EL (cell line): ENCODE measurements around the gene DIS3L2.

Source experiments
- DNase-seq: peaks from one replicate; pipeline ENCODE4 v3.0.0-alpha.2; 2016

The DIS3L2 gene

GRCh38 chr2:231961349-231962166 is at the start of gene DIS3L2:
DIS3L2 (plus strand) TSS chr2:231961713; CDS start chr2:232014928, 53,215 bp downstream.
- peak; percentile 77 for DNase-seq

- no peak for DNase-seq
Measured at GRCh38 chr2:231914077-231914690, 47.3 kb upstream of the DIS3L2 start.

- DNase-seq = no peak
Measured at GRCh38 chr2:231917280-231918066, 44.0 kb upstream of the DIS3L2 start.

GRCh38 chr2:231918501-231919330 is 42.8 kb upstream of the DIS3L2 start:
- no peak for DNase-seq

GRCh38 chr2:231919341-231920035 is 42.0 kb upstream of the DIS3L2 start:
- DNase-seq = no peak

GRCh38 chr2:231920366-231920765 is 41.1 kb upstream of the DIS3L2 start:
- DNase-seq = no peak

GRCh38 chr2:231920795-231921194 is 40.7 kb upstream of the DIS3L2 start:
- DNase-seq = no peak

GRCh38 chr2:231922311-231923009 is 39.1 kb upstream of the DIS3L2 start:
- no peak for DNase-seq

GRCh38 chr2:231923010-231923344 is 38.5 kb upstream of the DIS3L2 start:
- no peak for DNase-seq

- no peak for DNase-seq
Measured at GRCh38 chr2:231923951-231924888, 37.3 kb upstream of the DIS3L2 start.

GRCh38 chr2:231924889-231925275 is 36.6 kb upstream of the DIS3L2 start:
- no peak for DNase-seq

- peak; percentile 84 for DNase-seq
Measured at GRCh38 chr2:231925303-231926179, 36.0 kb upstream of the DIS3L2 start.

GRCh38 chr2:231926180-231926741 is 35.3 kb upstream of the DIS3L2 start, which contains the start of gene NPPC:
NPPC (minus strand) TSS chr2:231926396; CDS start chr2:231926249, 147 bp downstream.
- DNase-seq = peak; percentile 69

- peak; percentile 39 for DNase-seq
Measured at GRCh38 chr2:231926761-231927565, 34.5 kb upstream of the DIS3L2 start.

- no peak for DNase-seq
Measured at GRCh38 chr2:231927566-231927890, 34.0 kb upstream of the DIS3L2 start.

GRCh38 chr2:231928481-231928880 is 33.0 kb upstream of the DIS3L2 start:
- no peak for DNase-seq

- DNase-seq = no peak
Measured at GRCh38 chr2:231928901-231929725, 32.4 kb upstream of the DIS3L2 start.
